ENCODE measurements around the gene HBA2.
"Not testable (repeated sequence)": the region's sequence is repeated elsewhere in the genome, so short reads cannot be mapped to it uniquely, and the experiment has no call there.

HBA2 gene

DNA sequence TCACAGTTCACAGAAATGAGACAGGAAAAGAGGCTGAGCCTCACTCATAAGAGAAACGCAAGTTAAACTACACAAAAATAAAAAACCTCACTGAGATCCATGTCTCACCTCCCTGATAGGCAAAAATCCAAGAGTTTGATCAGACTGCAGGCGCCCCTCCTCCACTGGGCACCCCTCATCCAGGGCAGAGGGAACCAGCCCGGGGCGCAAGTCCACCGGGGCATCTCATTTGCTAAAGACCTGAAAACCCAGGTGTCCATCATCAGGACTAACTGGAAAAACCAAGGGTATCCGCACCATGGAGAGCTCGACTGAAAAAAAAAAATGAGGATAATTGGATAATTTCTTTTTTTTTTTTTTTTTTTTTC, 17.7 kb upstream of the HBA2 start:
- ATAC-seq (ENCODE audit: low read depth) (no peak), DNase-seq (ENCODE audit: low spot score) (no peak)
- Histone ChIP-seq H3K27ac (ENCODE audit: poor library complexity, severe bottlenecking) (no peak overlapping the region), H3K36me3 (ENCODE audit: low read depth) (no peaks in the 10 kb centered on the region), H3K27me3 (ENCODE audit: insufficient read depth, poor library complexity, severe bottlenecking) (no peaks in the 10 kb centered on the region), H3K4me1 (ENCODE audit: insufficient read depth, poor library complexity, severe bottlenecking) (no peaks in the 10 kb centered on the region), H3K4me3 (ENCODE audit: severe bottlenecking) (peak overlapping the region; percentile 39), H3K9me3 (ENCODE audit: severe bottlenecking) (no peaks in the 10 kb centered on the region)
- TF ChIP-seq, protein P1, sequence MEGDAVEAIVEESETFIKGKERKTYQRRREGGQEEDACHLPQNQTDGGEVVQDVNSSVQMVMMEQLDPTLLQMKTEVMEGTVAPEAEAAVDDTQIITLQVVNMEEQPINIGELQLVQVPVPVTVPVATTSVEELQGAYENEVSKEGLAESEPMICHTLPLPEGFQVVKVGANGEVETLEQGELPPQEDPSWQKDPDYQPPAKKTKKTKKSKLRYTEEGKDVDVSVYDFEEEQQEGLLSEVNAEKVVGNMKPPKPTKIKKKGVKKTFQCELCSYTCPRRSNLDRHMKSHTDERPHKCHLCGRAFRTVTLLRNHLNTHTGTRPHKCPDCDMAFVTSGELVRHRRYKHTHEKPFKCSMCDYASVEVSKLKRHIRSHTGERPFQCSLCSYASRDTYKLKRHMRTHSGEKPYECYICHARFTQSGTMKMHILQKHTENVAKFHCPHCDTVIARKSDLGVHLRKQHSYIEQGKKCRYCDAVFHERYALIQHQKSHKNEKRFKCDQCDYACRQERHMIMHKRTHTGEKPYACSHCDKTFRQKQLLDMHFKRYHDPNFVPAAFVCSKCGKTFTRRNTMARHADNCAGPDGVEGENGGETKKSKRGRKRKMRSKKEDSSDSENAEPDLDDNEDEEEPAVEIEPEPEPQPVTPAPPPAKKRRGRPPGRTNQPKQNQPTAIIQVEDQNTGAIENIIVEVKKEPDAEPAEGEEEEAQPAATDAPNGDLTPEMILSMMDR (IDR thresholded peaks at IDR 0.05; ENCODE audit: poor library complexity, severe bottlenecking): no peak

DNA sequence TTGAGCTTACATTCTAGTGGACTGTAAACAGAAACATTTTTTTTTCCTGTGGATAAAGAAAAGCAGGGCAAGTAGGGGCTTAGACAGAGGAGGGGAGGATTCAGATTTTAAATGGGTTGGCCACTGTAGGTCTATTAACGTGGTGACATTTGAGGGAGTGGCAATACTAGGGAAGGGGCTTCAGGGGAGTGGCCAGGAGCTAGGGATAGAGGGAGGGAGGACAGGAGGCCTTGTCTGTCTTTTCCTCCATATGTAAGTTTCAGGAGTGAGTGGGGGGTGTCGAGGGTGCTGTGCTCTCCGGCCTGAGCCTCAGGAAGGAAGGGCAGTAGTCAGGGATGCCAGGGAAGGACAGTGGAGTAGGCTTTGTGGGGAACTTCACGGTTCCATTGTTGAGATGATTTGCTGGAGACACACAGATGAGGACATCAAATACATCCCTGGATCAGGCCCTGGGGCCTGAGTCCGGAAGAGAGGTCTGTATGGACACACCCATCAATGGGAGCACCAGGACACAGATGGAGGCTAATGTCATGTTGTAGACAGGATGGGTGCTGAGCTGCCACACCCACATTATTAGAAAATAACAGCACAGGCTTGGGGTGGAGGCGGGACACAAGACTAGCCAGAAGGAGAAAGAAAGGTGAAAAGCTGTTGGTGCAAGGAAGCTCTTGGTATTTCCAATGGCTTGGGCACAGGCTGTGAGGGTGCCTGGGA, 13.4 kb upstream of the HBA2 start:
- DNase-seq (ENCODE audit: low spot score): no peak
- Histone ChIP-seq H3K4me1 (ENCODE audit: insufficient read depth, poor library complexity, severe bottlenecking) (no peaks in the 10 kb centered on the region), H3K4me3 (ENCODE audit: severe bottlenecking) (no peak overlapping the region), H3K36me3 (ENCODE audit: low read depth) (no peaks in the 10 kb centered on the region), H3K9me3 (ENCODE audit: severe bottlenecking) (no peaks in the 10 kb centered on the region), H3K27ac (ENCODE audit: poor library complexity, severe bottlenecking) (no peak overlapping the region), H3K27me3 (ENCODE audit: insufficient read depth, poor library complexity, severe bottlenecking) (no peaks in the 10 kb centered on the region)
- ATAC-seq (ENCODE audit: low read depth): peak; percentile 15; the same call in 1 of the 3 replicates
- TF ChIP-seq, protein P1 (IDR thresholded peaks at IDR 0.05; ENCODE audit: poor library complexity, severe bottlenecking): no peak

DNA sequence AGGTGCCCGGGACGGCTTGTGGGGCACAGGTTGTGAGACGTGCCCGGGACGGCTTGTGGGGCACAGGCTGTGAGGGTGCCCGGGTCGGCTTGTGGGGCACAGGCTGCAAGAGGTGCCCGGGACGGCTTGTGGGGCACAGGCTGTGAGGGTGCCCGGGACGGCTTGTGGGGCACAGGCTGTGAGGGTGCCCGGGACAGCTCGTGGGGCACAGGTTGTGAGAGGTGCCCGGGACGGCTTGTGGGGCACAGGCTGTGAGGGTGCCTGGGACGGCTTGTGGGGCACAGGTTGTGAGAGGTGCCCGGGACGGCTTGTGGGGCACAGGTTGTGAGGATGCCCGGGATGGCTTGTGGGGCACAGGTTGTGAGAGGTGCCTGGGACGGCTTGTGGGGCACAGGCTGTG, 12.4 kb upstream of the HBA2 start:
- not testable (repeated sequence) for ATAC-seq (ENCODE audit: low read depth); H3K36me3 ChIP-seq (ENCODE audit: low read depth); DNase-seq (ENCODE audit: low spot score); H3K4me1 ChIP-seq (ENCODE audit: insufficient read depth, poor library complexity, severe bottlenecking); H3K4me3 ChIP-seq (ENCODE audit: severe bottlenecking); H3K27me3 ChIP-seq (ENCODE audit: insufficient read depth, poor library complexity, severe bottlenecking); H3K9me3 ChIP-seq (ENCODE audit: severe bottlenecking); H3K27ac ChIP-seq (ENCODE audit: poor library complexity, severe bottlenecking)

DNA sequence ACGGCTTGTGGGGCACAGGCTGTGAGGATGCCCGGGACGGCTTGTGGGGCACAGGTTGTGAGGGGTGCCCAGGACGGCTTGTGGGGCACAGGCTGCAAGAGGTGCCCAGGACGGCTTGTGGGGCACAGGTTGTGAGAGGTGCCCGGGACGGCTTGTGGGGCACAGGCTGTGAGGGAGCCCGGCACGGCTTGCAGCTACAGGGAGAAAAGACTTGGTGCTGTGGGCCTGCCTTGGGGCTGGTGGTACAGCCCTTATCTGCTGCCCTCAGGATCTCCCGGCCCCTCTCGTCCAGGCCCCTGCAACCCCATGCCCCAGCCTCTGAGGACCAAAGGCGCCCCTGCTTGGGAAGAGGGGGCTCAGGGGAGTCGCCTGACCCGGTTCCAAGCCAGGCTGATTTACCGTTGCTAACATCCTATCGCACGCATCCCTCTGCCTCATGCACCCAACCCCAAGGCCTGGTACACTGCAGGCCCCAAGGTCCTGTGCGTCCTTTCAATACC, 11.9 kb upstream of the HBA2 start:
- ATAC-seq (ENCODE audit: low read depth): no peak
- no peak overlapping the region for H3K27ac ChIP-seq (ENCODE audit: poor library complexity, severe bottlenecking)
- H3K4me1 ChIP-seq (ENCODE audit: insufficient read depth, poor library complexity, severe bottlenecking): no peaks in the 10 kb centered on the region
- peaks cover 9% of the 10 kb centered on the region for H3K27me3 ChIP-seq (ENCODE audit: insufficient read depth, poor library complexity, severe bottlenecking)
- TF ChIP-seq, protein P1 (IDR thresholded peaks at IDR 0.05; ENCODE audit: poor library complexity, severe bottlenecking): no peak
- no peaks in the 10 kb centered on the region for H3K36me3 ChIP-seq (ENCODE audit: low read depth)
- no peaks in the 10 kb centered on the region for H3K9me3 ChIP-seq (ENCODE audit: severe bottlenecking)
- H3K4me3 ChIP-seq (ENCODE audit: severe bottlenecking): no peak overlapping the region
- no peak for DNase-seq (ENCODE audit: low spot score)

DNA sequence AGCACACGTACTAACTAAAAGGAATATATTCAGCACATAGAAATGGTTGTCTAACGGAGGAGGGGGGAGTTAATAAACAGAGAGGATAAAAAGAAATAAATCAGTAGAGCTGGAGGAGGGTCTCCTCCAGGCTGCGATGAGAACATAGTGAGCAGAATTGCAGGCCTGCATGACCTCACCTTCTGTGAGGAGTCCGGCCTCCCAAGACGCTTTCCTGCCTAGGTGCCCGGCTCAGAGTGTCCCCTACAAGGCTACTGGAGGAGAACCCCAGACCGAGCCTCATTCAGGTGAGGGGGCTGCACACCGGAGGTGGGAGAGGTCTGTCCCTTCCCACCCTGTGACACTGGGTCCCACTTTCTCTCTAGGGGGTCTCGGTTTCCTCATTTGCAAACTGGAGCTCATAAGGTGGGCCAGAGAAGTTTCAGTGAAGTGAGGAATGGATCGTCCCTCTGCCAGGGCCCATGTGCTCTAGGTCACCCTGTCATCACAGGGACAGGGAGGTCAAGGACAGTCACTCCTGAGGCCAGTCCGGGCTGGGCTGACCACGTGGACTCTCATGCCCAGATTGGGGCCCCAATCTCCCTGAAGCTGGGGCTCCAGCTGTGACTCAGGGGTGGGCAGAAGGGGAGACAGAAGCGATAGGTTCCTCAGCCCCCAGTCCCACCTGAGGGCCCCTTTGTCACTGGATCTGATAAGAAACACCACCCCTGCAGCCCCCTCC, 10.2 kb upstream of the HBA2 start:
- no peak for ATAC-seq (ENCODE audit: low read depth)
- H3K9me3 ChIP-seq (ENCODE audit: severe bottlenecking): no peaks in the 10 kb centered on the region

DNA sequence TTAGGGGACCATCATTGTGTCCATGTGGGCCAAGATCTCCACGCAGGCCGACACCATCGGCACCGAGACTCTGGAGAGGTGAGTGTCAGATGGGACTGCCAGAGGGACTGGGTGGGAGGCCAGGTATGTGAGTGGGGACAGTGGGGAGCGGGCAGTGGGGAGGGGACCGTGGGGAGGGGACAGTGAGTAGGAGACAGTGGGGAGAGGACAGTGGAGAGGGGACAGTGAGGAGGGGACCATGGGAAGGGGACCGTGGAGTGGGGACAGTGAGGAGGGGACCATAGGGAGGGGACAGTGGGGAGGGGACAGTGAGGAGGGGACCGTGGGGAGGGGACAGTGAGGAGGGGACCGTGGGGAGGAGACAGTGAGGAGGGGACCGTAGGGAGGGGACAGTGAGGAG, 9.5 kb upstream of the HBA2 start:
- not testable (repeated sequence) for H3K36me3 ChIP-seq (ENCODE audit: low read depth); H3K4me3 ChIP-seq (ENCODE audit: severe bottlenecking); H3K27ac ChIP-seq (ENCODE audit: poor library complexity, severe bottlenecking); ATAC-seq (ENCODE audit: low read depth); H3K4me1 ChIP-seq (ENCODE audit: insufficient read depth, poor library complexity, severe bottlenecking); DNase-seq (ENCODE audit: low spot score); H3K9me3 ChIP-seq (ENCODE audit: severe bottlenecking)
- H3K27me3 ChIP-seq (ENCODE audit: insufficient read depth, poor library complexity, severe bottlenecking): peaks cover 33% of the 10 kb centered on the region

More for the DNA sequence above, 10.2 kb upstream of the HBA2 start:
- Histone ChIP-seq H3K27ac (ENCODE audit: poor library complexity, severe bottlenecking) (no peak overlapping the region), H3K4me3 (ENCODE audit: severe bottlenecking) (no peak overlapping the region), H3K27me3 (ENCODE audit: insufficient read depth, poor library complexity, severe bottlenecking) (peaks cover 26% of the 10 kb centered on the region), H3K4me1 (ENCODE audit: insufficient read depth, poor library complexity, severe bottlenecking) (no peaks in the 10 kb centered on the region), H3K36me3 (ENCODE audit: low read depth) (no peaks in the 10 kb centered on the region)
- TF ChIP-seq, protein P1 (IDR thresholded peaks at IDR 0.05; ENCODE audit: poor library complexity, severe bottlenecking): no peak
- DNase-seq (ENCODE audit: low spot score): no peak

DNA sequence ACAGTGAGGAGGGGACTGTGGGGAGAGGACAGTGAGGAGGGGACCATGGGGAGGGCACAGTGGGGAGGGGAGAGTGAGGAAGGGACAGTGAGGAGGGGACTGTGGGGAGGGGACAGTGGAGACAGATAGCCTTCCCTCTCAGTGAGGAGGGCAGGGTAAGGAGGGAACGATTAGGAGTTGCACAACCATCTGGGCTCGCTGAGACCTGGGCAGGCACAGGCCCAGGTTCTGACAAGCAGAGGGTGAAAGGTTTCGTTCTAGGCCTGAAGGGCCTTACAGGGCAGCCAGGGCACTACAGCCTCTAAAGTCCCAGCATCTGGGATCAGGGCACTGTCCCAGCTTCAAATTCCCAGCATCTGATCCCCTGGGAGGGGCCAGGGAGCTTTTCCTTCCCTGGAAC, 9.0 kb upstream of the HBA2 start:
- H3K9me3 ChIP-seq (ENCODE audit: severe bottlenecking); H3K4me3 ChIP-seq (ENCODE audit: severe bottlenecking); H3K36me3 ChIP-seq (ENCODE audit: low read depth); DNase-seq (ENCODE audit: low spot score); H3K4me1 ChIP-seq (ENCODE audit: insufficient read depth, poor library complexity, severe bottlenecking); H3K27ac ChIP-seq (ENCODE audit: poor library complexity, severe bottlenecking): not testable (repeated sequence)
- H3K27me3 ChIP-seq (ENCODE audit: insufficient read depth, poor library complexity, severe bottlenecking): peaks cover 36% of the 10 kb centered on the region
- peak; percentile 22; the same call in 2 of the 3 replicates for ATAC-seq (ENCODE audit: low read depth)

All from RWPE2 (cell line).